CD4-positive, alpha-beta T cell treated with Interleukin-21 for 1 hour (primary cell): Measurements from ENCODE around the gene ERLIN1.

ENCODE experiments used
- DNase-seq: peaks from one replicate; pipeline ENCODE4 v3.0.0-alpha.2; 2020

ERLIN1 gene

GRCh38 chr10:100185364-100186252, at the start of gene ERLIN1:
Gene ERLIN1, minus strand, starts transcription at chr10:100186029. Its CDS starts 403 bp downstream, at chr10:100185626.
- peak; percentile 91 for DNase-seq

DNA sequence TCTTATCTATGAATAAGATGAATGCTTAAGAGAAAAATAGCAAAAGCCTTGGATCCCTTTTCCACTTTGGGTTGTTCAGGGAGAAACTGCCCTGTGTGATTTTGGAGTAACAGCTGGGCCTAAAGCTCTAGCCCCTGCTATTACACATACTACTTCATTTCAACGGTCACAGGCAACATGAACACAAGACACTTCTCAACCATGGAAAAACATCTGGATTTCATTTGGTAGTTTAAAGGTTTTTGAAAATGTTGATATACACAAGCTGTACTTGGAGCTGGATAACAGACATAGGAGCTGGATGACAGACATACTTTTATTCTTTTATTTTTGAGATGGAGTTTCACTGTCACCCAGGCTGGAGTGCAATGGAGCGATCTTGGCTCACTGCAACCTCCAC, 46.3 kb upstream of the ERLIN1 start:
- DNase-seq: no peak

DNA sequence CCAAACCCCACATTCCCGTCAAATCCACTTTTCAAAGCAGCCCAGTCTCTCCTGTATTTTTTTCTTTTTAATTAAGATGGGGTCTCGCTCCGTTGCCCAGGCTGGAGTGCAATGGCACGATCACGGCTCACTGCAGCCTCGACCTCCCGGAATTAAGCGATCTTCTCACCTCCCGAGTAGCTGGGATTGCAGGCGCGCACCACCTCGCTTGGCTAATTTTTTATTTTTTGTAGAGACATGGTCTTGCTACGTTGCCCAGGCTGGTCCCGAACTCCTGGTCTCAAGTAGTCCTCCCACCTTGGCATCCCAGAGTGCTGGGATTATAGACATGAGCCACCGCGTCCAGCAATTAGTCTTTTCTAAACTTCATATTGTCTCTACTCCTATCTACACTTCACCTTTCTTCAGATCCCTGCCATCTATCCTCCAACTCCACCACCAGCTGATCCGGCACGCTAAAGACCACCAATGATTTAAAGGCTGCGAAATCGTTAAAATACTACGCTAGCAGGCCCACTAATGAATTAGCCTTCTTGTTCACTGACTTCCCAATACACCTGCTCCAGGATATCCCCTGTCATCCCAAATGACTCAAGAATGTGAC, 44.1 kb upstream of the ERLIN1 start:
- DNase-seq: no peak

DNA sequence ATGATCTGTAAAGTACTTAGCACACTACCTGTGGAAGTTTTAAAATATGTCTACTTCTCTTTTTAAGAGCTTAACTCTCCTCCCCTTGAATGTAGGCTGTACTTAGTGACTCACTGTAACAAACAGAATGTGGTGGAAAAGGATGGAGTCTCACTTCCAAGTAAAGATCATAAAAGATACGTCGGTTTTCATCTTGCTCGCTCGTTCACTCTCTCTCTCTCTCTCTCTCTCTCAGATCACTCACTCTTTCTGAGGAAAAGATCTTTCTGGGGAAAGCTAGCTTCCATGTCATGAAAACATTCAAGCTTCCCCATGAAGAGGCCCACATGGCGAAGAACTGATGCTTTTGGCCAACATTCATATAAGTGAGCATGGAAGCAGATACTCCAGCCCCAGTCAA, 38.0 kb upstream of the ERLIN1 start:
- no peak for DNase-seq

DNA sequence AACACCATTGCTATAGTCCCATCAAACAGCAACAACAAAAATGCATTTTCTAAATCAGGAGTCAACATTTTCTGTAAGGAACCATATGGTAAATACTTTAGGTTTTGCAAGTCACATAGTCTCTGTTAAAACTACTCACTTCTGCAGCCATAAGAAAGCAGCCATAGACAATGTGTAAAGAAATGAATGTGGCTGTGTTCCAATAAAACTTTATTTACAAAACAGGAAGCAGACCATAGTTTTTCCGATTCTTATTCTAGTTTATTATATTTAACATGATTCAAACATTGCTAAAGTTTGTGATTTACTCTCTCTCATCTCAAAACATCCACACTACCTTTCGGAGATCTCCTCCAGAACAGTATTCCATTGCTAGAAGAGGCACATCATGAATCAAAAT, 36.7 kb upstream of the ERLIN1 start:
- no peak for DNase-seq

DNA sequence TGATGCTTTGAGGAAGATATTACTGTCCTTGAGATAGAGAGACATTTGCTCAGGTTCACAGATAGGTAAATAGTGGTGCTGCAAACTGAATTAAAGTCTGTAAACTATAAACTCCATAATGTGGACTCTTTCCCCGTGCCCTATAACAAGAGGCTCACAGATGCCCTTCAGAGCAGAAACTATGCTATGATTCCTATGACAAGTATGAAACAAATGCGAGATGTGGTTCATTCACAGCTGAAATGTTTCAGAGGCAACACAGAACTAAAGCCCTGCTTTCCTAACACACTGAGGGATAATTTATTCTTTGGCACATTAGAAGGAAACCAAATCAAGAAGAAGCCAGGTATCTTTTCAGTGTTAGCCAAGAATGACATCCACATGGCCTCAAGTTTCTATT, 30.2 kb upstream of the ERLIN1 start:
- DNase-seq: no peak

GRCh38 chr10:100209303-100209702, 23.5 kb upstream of the ERLIN1 start:
- no peak for DNase-seq

- DNase-seq: no peak
Observed at GRCh38 chr10:100208276-100208675, 22.4 kb upstream of the ERLIN1 start.

DNA sequence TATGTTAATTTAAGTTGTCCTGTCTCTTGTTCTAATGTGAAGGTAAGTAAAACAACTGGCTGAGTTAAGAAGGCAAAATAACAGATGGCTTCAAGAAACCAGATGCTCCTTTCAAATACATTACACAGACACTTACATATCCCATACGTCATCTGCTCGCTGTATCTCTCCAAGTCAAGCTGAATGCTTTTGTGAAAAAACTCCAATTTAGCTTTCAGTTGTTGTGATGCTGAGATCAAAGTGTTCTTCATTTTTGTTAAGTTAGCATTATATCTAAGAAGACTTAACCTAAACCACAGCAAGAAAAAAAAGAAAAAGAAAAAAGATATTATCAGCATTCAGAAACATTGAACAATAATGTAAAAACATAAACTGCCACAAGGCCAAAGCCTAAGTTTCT, 18.5 kb upstream of the ERLIN1 start:
- DNase-seq: peak; percentile 34

GRCh38 chr10:100201549-100201948, 15.7 kb upstream of the ERLIN1 start:
- DNase-seq: no peak

- DNase-seq: no peak
Observed at GRCh38 chr10:100194711-100195110, 8.9 kb upstream of the ERLIN1 start.

GRCh38 chr10:100192350-100192749, 6.5 kb upstream of the ERLIN1 start:
- DNase-seq: no peak

DNA sequence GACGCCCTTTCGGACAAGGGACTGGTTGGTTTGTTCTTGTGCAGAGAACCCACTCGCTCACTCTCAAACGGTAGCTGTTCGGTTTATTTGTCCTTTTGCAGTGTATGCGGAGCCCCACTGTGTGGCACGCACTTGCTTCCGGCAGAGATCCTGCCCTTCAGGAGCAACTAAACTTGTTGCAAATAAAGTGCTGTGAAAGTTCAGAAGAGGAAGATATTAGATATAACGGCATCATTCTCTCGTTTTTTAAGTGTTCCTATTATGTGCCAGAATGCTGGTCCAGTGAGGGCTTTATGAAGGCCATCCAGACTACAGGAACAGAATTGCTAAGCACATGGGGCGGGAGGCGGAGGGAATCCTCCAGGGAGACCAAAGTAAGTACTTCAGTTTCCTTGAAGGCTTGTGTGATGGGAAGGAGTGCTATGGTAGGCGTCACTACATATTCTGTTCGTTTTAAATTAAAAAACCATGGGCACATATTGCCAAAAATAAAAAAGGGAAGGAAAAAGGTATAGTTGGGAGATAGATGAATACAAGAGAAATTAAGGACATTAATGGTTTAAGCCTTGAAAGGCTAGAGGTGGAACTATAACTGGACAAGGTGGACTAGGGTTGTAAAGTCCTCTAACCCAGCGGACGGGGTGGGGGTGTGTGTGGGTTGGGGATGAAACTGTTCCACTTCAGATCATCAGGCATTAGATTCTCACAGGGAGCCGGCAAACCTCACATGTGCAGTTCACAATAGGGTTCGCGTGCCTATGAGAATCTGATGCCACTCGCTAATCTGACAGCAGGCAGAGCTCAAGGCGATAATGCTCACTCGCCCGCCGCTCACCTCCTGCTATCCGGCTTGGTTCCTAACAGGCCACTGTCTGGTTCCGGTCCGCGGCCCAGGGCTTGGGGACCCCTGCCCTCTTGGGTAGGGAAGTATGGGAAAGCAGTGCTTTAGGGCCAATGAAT, 704 bp upstream of the ERLIN1 start:
- DNase-seq: no peak

- DNase-seq: no peak
Observed at GRCh38 chr10:100184840-100185239, 989 bp downstream of the ERLIN1 start.

GRCh38 chr10:100184426-100184825, 1.4 kb downstream of the ERLIN1 start:
- no peak for DNase-seq

DNA sequence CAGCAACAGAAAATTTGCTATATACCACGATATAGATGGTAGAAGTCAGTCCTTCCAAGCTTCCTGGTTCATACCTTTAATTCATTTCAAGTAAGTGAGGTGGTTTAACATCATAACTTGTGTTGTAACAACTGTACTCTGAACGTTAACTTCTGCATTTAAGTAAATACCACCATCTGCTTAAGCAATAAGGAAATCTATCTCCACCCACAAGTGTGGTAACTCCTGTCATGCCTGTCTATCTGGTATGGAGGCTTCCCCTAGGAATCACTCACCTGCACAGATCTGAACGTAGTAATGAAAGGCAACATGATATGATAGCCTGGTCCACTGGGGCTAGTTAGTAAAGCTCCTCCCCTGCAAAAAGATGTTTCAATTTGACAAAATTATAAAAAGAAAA, 2.3 kb downstream of the ERLIN1 start:
- no peak for DNase-seq

GRCh38 chr10:100182908-100183307, 2.9 kb downstream of the ERLIN1 start:
- no peak for DNase-seq

GRCh38 chr10:100182281-100182680, 3.5 kb downstream of the ERLIN1 start:
- DNase-seq: no peak

DNA sequence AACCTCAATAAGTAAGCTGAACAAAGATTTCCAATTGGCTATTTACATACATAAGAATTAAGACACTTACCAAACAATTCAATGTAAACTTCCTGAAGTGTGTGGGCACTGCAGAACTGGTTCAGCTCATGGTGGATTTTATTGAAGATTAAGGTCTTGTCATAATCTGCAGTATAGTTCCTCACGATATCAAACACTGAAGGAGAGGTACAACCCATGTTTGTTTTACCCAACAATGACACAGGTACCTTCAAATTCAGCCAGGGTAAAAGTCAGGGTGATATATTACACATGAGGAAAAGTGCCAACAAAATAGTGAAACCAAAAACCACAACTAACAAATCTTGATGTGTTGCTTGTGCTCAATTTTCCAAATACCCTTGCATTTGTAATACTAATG, 10.0 kb downstream of the ERLIN1 start:
- no peak for DNase-seq

- no peak for DNase-seq
Observed at GRCh38 chr10:100174699-100175677, 10.8 kb downstream of the ERLIN1 start.

DNA sequence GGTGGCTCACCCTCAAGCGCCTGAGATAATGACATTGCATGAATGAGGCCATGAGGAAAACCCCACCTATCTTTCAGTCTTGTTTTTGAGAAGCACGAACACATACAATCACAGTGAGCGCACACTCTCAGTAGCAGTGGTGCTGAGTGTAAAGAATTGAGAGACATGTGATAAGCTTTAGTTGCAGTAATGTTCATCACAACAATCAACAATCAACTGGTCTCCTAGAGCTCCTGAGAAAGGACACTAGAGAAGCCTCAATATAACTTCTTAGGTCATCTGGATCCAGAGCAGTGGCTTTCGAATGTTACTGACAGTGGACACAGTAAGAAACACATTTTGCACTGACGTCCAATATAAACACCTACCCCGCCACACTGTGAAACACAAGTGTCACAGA, 12.8 kb downstream of the ERLIN1 start:
- no peak for DNase-seq

DNA sequence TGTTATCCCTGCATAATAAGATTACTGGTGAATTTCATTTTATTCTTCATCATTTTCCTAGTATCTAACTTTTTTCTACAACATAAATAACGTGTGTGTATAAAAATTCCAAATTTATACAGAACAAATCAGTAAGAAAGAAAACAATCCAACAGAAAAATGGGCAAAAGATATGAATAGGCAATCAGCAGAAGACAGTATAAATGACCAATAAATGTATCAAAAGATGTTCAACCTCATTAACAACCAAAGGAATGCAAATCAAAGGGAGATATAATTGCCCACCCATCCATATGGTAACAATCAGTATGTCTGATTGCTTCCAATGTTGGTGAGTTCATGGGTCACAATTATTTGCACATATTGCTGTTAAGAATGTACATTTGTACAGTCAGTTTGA, 13.5 kb downstream of the ERLIN1 start:
- DNase-seq: no peak
